ENCODE data around the gene IQCH.

GRCh38 chr15:67512140-67512539, 257.6 kb downstream of the IQCH start:
- TF ChIP-seq MXI1 (IDR thresholded peaks at IDR 0.05; ENCODE audit: low read depth, low read length) (no peak), BRF1 (IDR thresholded peaks at IDR 0.05; ENCODE audit: borderline replicate concordance, extremely low read depth, insufficient read length) (no peak), CBX2 (IDR thresholded peaks at IDR 0.05; ENCODE audit: insufficient read depth, low read length, poor library complexity, severe bottlenecking) (no peak), HDAC2 (IDR thresholded peaks at IDR 0.05) (no peak), ZNF644 (tag; IDR thresholded peaks at IDR 0.05; ENCODE audit: low read depth) (no peak), SMC3 (conservative IDR thresholded peaks at IDR 0.05; ENCODE audit: insufficient read depth, low read depth, low read length) (no peak), EZH2 (IDR thresholded peaks at IDR 0.05; ENCODE audit: borderline replicate concordance, low read depth, low read length) (no peak), ZNF431 (CRISPR knock-in tag; IDR thresholded peaks at IDR 0.05) (no peak), CTCF (IDR thresholded peaks at IDR 0.05 in 2 of 3, conservative IDR thresholded peaks at IDR 0.05 in 1 of 3; ENCODE audit: insufficient read depth in 2 of 3, low read depth in 1 of 3, low read length in 3 of 3) (no peak)

Measured in K562 (cell line).